K562 (cell line): ENCODE results near the gene ZNF586. TPM values are rescaled to one million over a fixed set of nuclear protein-coding genes. Genes with fewer than 3 reads are reported as not detected.

ENCODE experiments used
- ATAC-seq: fragments of 200-7000 bp; cut with Tn5 transposase; 3 replicates; pipeline ENCODE4 v1.9.1; 2020; ENCODE audit warnings: moderate library complexity
- BruUV-seq: library from RNA; stranded (reverse); fragments of 400-500 nt; replicated peaks from 2 replicates; lab custom pipeline; 2021; lab: Mats Ljungman, UMichigan
- CTCF ChIA-PET: fragments of 300-600 bp; formaldehyde crosslinking; extraction: SDS; loops from one replicate; lab custom pipeline; 2021; ENCODE audit warnings: low intra/inter-chr PET ratio; lab: Yijun Ruan, JAX
- POLR2A ChIA-PET: fragments of 300-600, 350-650 bp; sonication (Branson Sonifier 250); formaldehyde crosslinking; extraction: SDS; loops from one replicate; lab custom pipeline; 2021; ENCODE audit warnings: antibody characterized with exemption, inconsistent platforms; lab: Yijun Ruan, JAX
- DNase-seq, 4 experiments: peaks; one replicate each; pipeline versions ENCODE4 v3.0.0 to v3.0.0-alpha.2; 2011 to 2018; ENCODE audit warnings: low spot score in 3 of 4, mixed read lengths in 3 of 4; ENCODE audit errors: extremely low read depth in 1 of 4
- FAIRE-seq: peaks from 2 replicates; lab custom pipeline; 2011; peaks lifted over from hg19 to GRCh38; lab: Jason Lieb, UNC
- H2AFZ ChIP-seq: 2 replicates; pipeline ENCODE4 v1.6.0; 2011; ENCODE audit warnings: low read depth, low read length, control low read depth, inconsistent platforms
- H3K27ac ChIP-seq: fragments of 200-600 bp; 3 replicates; pipeline ENCODE4 v1.8.0; 2011; ENCODE audit warnings: low read depth, mild to moderate bottlenecking, control low read depth, inconsistent platforms, low read length, moderate library complexity, mixed read lengths; ENCODE audit errors: extremely low read depth
- H3K27me3 ChIP-seq, 2 experiments: fragments of 300-600 bp in 1 of 2; 2 replicates in 1 of 2; 3 replicates in 1 of 2; pipeline versions ENCODE4 v1.6.0 to v1.8.0; 2011; ENCODE audit warnings: inconsistent platforms in 2 of 2, low read length in 2 of 2, mild to moderate bottlenecking in 1 of 2, mixed read lengths in 1 of 2, moderate library complexity in 1 of 2; ENCODE audit not compliant: control insufficient read depth in 2 of 2, insufficient read depth in 2 of 2
- H3K36me3 ChIP-seq: fragments of 300-600 bp; 3 replicates; pipeline ENCODE4 v1.8.0; 2011; ENCODE audit warnings: mild to moderate bottlenecking, low read length, inconsistent platforms; ENCODE audit not compliant: control insufficient read depth, insufficient read depth
- H3K4me1 ChIP-seq, 2 experiments: fragments of 200-600 bp in 1 of 2; replicated peaks in 1 of 2; 2 replicates in 1 of 2; 3 replicates in 1 of 2; pipeline versions ENCODE4 v1.5.1 to v1.8.0; 2011; ENCODE audit warnings: inconsistent platforms in 2 of 2, low read length in 2 of 2, mild to moderate bottlenecking in 1 of 2, mixed read lengths in 1 of 2, moderate library complexity in 1 of 2; ENCODE audit not compliant: control insufficient read depth in 2 of 2, insufficient read depth in 2 of 2
- H3K4me2 ChIP-seq: 2 replicates; pipeline ENCODE4 v1.6.1; 2011; ENCODE audit warnings: low read length, control low read depth, inconsistent platforms, mixed read lengths; ENCODE audit not compliant: insufficient read depth
- H3K4me3 ChIP-seq: fragments of 200-600 bp; sonication (generic), shearing (Covaris generic); 2 replicates; pipeline ENCODE4 v1.5.1; 2016; ENCODE audit warnings: control low read depth, inconsistent platforms
- H3K79me2 ChIP-seq: fragments of 200-600 bp; 3 replicates; pipeline ENCODE4 v1.8.0; 2011; ENCODE audit warnings: low read length, inconsistent platforms; ENCODE audit not compliant: control insufficient read depth, insufficient read depth
- H3K9ac ChIP-seq, 2 experiments: 2 replicates each; pipeline versions ENCODE4 v1.6.0 to v1.6.1; 2011; ENCODE audit warnings: low read depth in 2 of 2, low read length in 2 of 2, control low read depth in 1 of 2, inconsistent platforms in 1 of 2, mild to moderate bottlenecking in 1 of 2, mixed read lengths in 1 of 2; ENCODE audit not compliant: insufficient read depth in 1 of 2
- H3K9me1 ChIP-seq: one replicate; pipeline ENCODE4 v1.6.0; 2011; ENCODE audit warnings: inconsistent platforms, mild to moderate bottlenecking, low read length, moderate library complexity; ENCODE audit not compliant: control insufficient read depth, insufficient read depth
- H3K9me3 ChIP-seq: replicated peaks from 2 replicates; pipeline ENCODE4 v1.5.1; 2011; ENCODE audit warnings: low read depth, low read length, inconsistent platforms; ENCODE audit not compliant: control insufficient read depth, insufficient read depth
- H4K20me1 ChIP-seq: replicated peaks from 2 replicates; pipeline ENCODE4 v1.6.1; 2011; ENCODE audit warnings: low read length, inconsistent platforms, mixed read lengths; ENCODE audit not compliant: control insufficient read depth, insufficient read depth
- ARID1B ChIP-seq: fragments of 450-650 bp; IDR thresholded peaks from 2 replicates; pipeline ENCODE4 v1.6.1; 2016; ENCODE audit warnings: antibody characterized with exemption, mild to moderate bottlenecking, inconsistent platforms
- ASH1L ChIP-seq: fragments of 450-650 bp; IDR thresholded peaks from 2 replicates; pipeline ENCODE4 v1.6.1; 2018; ENCODE audit warnings: borderline replicate concordance, mild to moderate bottlenecking, low read depth; ENCODE audit not compliant: partially characterized antibody
- CAMTA2 ChIP-seq: fragments of 250-450 bp; sonication (Bioruptor Pico); conservative IDR thresholded peaks from 2 replicates; pipeline ENCODE4 v1.5.1; 2022
- ETV1 ChIP-seq: fragments of 450-650 bp; conservative IDR thresholded peaks from 2 replicates; pipeline ENCODE4 v1.6.1; 2016; ENCODE audit warnings: missing genetic modification characterization, control low read depth, low read depth, missing compliant biosample characterization
- FOXJ3 ChIP-seq: sonication (generic); formaldehyde crosslinking; IDR thresholded peaks from 2 replicates; pipeline ENCODE4 v1.4.0; 2020; ENCODE audit warnings: mild to moderate bottlenecking, missing genetic modification reagents
- HDAC2 ChIP-seq: fragments of 450-650 bp; IDR thresholded peaks from 2 replicates; pipeline ENCODE4 v1.6.1; 2016; ENCODE audit warnings: mild to moderate bottlenecking
- KDM2B ChIP-seq: fragments of 250-450 bp; sonication (Bioruptor Pico); IDR thresholded peaks from 2 replicates; pipeline ENCODE4 v1.8.0; 2021; ENCODE audit warnings: mild to moderate bottlenecking, moderate library complexity
- KLF13 ChIP-seq: fragments of 450-650 bp; IDR thresholded peaks from 2 replicates; pipeline ENCODE4 v1.6.1; 2016; ENCODE audit warnings: missing genetic modification characterization, low read depth, mild to moderate bottlenecking, missing compliant biosample characterization, moderate library complexity, borderline replicate concordance
- MCM3 ChIP-seq: fragments of 450-650 bp; IDR thresholded peaks from 2 replicates; pipeline ENCODE4 v1.6.1; 2016
- NFATC3 ChIP-seq: fragments of 450-650 bp; IDR thresholded peaks from 2 replicates; pipeline ENCODE4 v1.6.1; 2017; ENCODE audit warnings: mild to moderate bottlenecking
- OTX1 ChIP-seq: fragments of 450-650 bp; formaldehyde crosslinking; IDR thresholded peaks from 2 replicates; pipeline ENCODE4 v1.4.0; 2022; ENCODE audit warnings: mild to moderate bottlenecking
- SAFB ChIP-seq: fragments of 200-400 bp; formaldehyde crosslinking; IDR thresholded peaks from 2 replicates; pipeline ENCODE4 v1.6.1; 2017; ENCODE audit warnings: low read depth, low read length, borderline replicate concordance
- SRSF1 ChIP-seq: fragments of 200-400 bp; formaldehyde crosslinking; IDR thresholded peaks from 2 replicates; pipeline ENCODE4 v1.6.1; 2017; ENCODE audit warnings: mild to moderate bottlenecking, low read depth, low read length, moderate library complexity
- TRIM25 ChIP-seq: fragments of 450-650 bp; IDR thresholded peaks from 2 replicates; pipeline ENCODE4 v1.7.0; 2016; ENCODE audit warnings: borderline replicate concordance
- TRIM28 ChIP-seq: fragments of 450-650 bp; IDR thresholded peaks from 2 replicates; pipeline ENCODE4 v1.6.1; 2017
- ZNF561 ChIP-seq: fragments of 450-650 bp; formaldehyde crosslinking; conservative IDR thresholded peaks from 2 replicates; pipeline ENCODE4 v1.4.0; 2020; ENCODE audit warnings: mild to moderate bottlenecking, moderate library complexity
- WGBS: fragments of 100-300 bp; shearing (Covaris generic); methylation state at CpG from one replicate; pipeline ENCODE4 v1.1.6; 2016; ENCODE audit warnings: low coverage, mixed read lengths; ENCODE audit not compliant: insufficient coverage; ENCODE audit errors: missing lambda C conversion rate; 5-methylcytosine and 5-hydroxymethylcytosine counted together
- in situ Hi-C: fragments of 300-500 bp; cut with MboI; formaldehyde crosslinking; loops from 4 replicates; pipeline ENCODE4 v1.15.0; 2018; ENCODE audit warnings: inconsistent platforms, mixed read lengths
- intact Hi-C: fragments of 100-400 bp; cut with micrococcal nuclease; formaldehyde crosslinking; loops from 2 replicates; pipeline ENCODE4 v1.14.2; 2022
- polyA plus RNA-seq, 8 experiments: library from polyadenylated mRNA; depleted of rRNA in 4 of 8; stranded (reverse) in 5 of 8; unstranded in 3 of 8; fragments of >200 nt; fragmentation: Nextera tagmentation in 2 of 8; fragmentation: Illumina TruSeq in 1 of 8; extraction: Ambion mirVana in 2 of 8; extraction: Trizol in 1 of 8; gene quantifications; 2 replicates each; pipeline versions ENCODE4 v1.2.1 to v1.2.3, GENCODE V29; 2011 to 2014; ENCODE audit warnings: inconsistent platforms in 1 of 8, missing spikeins in 1 of 8
- total RNA-seq, 7 experiments: library from RNA; depleted of rRNA in 6 of 7; stranded (reverse); fragments of >200 nt in 6 of 7; fragmentation: Illumina TruSeq in 2 of 7; extraction: Trizol in 2 of 7; gene quantifications; 2 replicates each; pipeline versions ENCODE4 v1.2.1 to v1.2.3, GENCODE V29; 2011 to 2021; ENCODE audit warnings: low replicate concordance in 1 of 7
- TF ChIP-seq, protein P1 (sequence below), 2 experiments: fragments of 450-650 bp in 1 of 2; sonication (generic) in 1 of 2; formaldehyde crosslinking; conservative IDR thresholded peaks; 2 replicates each; pipeline versions ENCODE4 v1.4.0 to v1.8.1; 2020 to 2022; ENCODE audit warnings: mild to moderate bottlenecking in 1 of 2, missing genetic modification reagents in 1 of 2

ZNF586 gene
- total and polyA plus RNA-seq, 9 of the 15 experiments (the other 6 are each of a cell fraction or from before 2014, with no cell fraction given): 2.5 to 12.6 (median 8.4) TPM

DNA sequence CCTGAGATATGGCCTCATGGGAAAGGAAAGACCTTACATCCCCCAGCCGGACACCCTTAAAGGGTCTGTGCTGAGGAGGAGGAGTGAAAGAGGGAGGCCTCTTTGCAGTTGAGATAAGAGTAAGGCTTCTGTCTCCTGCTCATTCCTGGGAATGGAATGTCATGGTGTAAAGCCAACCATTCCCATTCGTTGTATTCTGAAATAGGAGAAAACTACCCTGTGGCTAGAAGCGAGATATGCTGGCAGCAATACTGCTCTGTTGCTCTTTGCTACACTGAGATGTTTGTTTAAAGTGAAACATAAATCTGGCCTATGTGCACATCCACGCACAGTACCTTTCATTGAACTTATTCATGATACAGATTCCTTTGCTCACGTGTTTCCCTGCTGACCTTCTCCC, 59.8 kb downstream of the ZNF586 start:
- in situ Hi-C loops: no loop called here
- Histone ChIP-seq H3K4me1 (peaks cover 0 to 5% of the 10 kb centered on the region in 2 experiments; a peak in 2 of 5 replicates), H4K20me1 (peaks cover 3% of the 10 kb centered on the region; the same call in 1 of the 2 replicates), H3K27me3 (no peaks in the 10 kb centered on the region)
- POLR2A ChIA-PET: no interaction called here
- no peak for TF ChIP-seq TRIM25
- TF ChIP-seq FOXJ3 (CRISPR knock-in tag): no peak
- no peak for TF ChIP-seq OTX1 (CRISPR knock-in tag)
- no peak for TF ChIP-seq MCM3
- TF ChIP-seq ZNF561: no peak
- TF ChIP-seq CAMTA2 (CRISPR knock-in tag): no peak
- TF ChIP-seq SRSF1: no peak
- TF ChIP-seq ETV1: no peak
- no peak for TF ChIP-seq SAFB
- TF ChIP-seq KLF13 (tag): no peak
- TF ChIP-seq NFATC3: no peak
- TF ChIP-seq TRIM28: no peak
- TF ChIP-seq HDAC2: no peak
- no peak for TF ChIP-seq KDM2B (CRISPR knock-in tag)
- TF ChIP-seq ARID1B: no peak
- no peak for TF ChIP-seq ASH1L
- TF ChIP-seq, protein P1, sequence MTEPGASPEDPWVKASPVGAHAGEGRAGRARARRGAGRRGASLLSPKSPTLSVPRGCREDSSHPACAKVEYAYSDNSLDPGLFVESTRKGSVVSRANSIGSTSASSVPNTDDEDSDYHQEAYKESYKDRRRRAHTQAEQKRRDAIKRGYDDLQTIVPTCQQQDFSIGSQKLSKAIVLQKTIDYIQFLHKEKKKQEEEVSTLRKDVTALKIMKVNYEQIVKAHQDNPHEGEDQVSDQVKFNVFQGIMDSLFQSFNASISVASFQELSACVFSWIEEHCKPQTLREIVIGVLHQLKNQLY (CRISPR knock-in tag; conservative IDR thresholded peaks at IDR 0.05): no peak
- TF ChIP-seq, all 486 proteins: peak for 0
- no peak overlapping the region for H3K27ac ChIP-seq
- intact Hi-C loops: no loop called here
- DNase-seq: no peak
- no peak overlapping the region for H2AFZ ChIP-seq
- CTCF ChIA-PET: interaction anchor here (0.6 kb wide), 1 partner anchor 364 kb away, joined by 3 read pairs; no protein-coding TSS in a partner anchor
- H3K4me3 ChIP-seq: no peak overlapping the region
- no peaks in the 10 kb centered on the region; the same call in 1 of the 2 replicates for H3K9me3 ChIP-seq
- peaks cover 73% of the 10 kb centered on the region for H3K79me2 ChIP-seq
- peaks cover 46% of the 10 kb centered on the region; the same call in 2 of the 3 replicates for H3K36me3 ChIP-seq
- no peak for FAIRE-seq
- H3K4me2 ChIP-seq: no peak overlapping the region
- no peak for ATAC-seq
- BruUV-seq: no TSS peak
- WGBS: 83% methylated on average over 5 of the region's 5 CpGs
- H3K9me1 ChIP-seq: no peaks in the 10 kb centered on the region
- no peak overlapping the region for H3K9ac ChIP-seq
